SK-N-SH (cell line): Measurements from ENCODE around the gene NTPCR. TPM values are rescaled to one million over a fixed set of nuclear protein-coding genes. Genes with fewer than 3 reads are reported as not detected.

Experiments used
- CTCF ChIA-PET: fragments of 300-600, 350-600 bp; formaldehyde crosslinking; extraction: SDS; loops from one replicate; lab custom pipeline; 2021; lab: Yijun Ruan, JAX
- POLR2A ChIA-PET: fragments of 350-600 bp; sonication (Branson Sonifier 250); formaldehyde crosslinking; extraction: SDS; loops from one replicate; lab custom pipeline; 2020; ENCODE audit warnings: antibody characterized with exemption, inconsistent platforms; lab: Yijun Ruan, JAX
- DNase-seq: peaks from one replicate; pipeline ENCODE4 v3.0.0; 2012
- H2AFZ ChIP-seq: fragments of 200-600 bp; sonication (generic); 2 replicates; pipeline ENCODE4 v1.8.1; 2016; ENCODE audit warnings: antibody characterized with exemption, mild to moderate bottlenecking, low read depth
- H3F3A ChIP-seq: fragments of 200-600 bp; sonication (generic); replicated peaks from 2 replicates; pipeline ENCODE3; 2016; ENCODE audit warnings: antibody characterized with exemption, mild to moderate bottlenecking; ENCODE audit not compliant: insufficient read depth
- H3K27ac ChIP-seq, 2 experiments: fragments of 200-500 bp in 1 of 2; fragments of 200-600 bp in 1 of 2; sonication (Bioruptor generic) in 1 of 2; sonication (generic), shearing (Covaris generic) in 1 of 2; 2 replicates each; pipeline versions ENCODE4 v1.5.1 to v1.6.1; 2014 to 2016; ENCODE audit warnings: low read depth in 2 of 2, inconsistent platforms in 1 of 2, low read length in 1 of 2, mild to moderate bottlenecking in 1 of 2, mixed read lengths in 1 of 2
- H3K27me3 ChIP-seq: fragments of 200-600 bp; sonication (generic), shearing (Covaris generic); 2 replicates; pipeline ENCODE4 v1.6.1; 2016; ENCODE audit warnings: mixed run types; ENCODE audit not compliant: insufficient read depth
- H3K36me3 ChIP-seq, 2 experiments: fragments of 200-500 bp in 1 of 2; fragments of 200-600 bp in 1 of 2; sonication (Bioruptor generic) in 1 of 2; sonication (generic) in 1 of 2; replicated peaks in 1 of 2; 2 replicates each; pipeline versions ENCODE3 to v1.5.1; 2014 to 2016; ENCODE audit warnings: low read length in 1 of 2, mild to moderate bottlenecking in 1 of 2; ENCODE audit not compliant: insufficient read depth in 2 of 2, control insufficient read depth in 1 of 2
- H3K4me1 ChIP-seq, 2 experiments: fragments of 200-500 bp in 1 of 2; fragments of 200-600 bp in 1 of 2; sonication (Bioruptor generic) in 1 of 2; sonication (generic), shearing (Covaris generic) in 1 of 2; 2 replicates each; pipeline versions ENCODE4 v1.5.1 to v1.6.1; 2014 to 2016; ENCODE audit warnings: low read depth in 1 of 2, low read length in 1 of 2, mixed run types in 1 of 2; ENCODE audit not compliant: insufficient read depth in 2 of 2, control insufficient read depth in 1 of 2
- H3K4me2 ChIP-seq: fragments of 200-600 bp; sonication (generic), shearing (Covaris generic); 2 replicates; pipeline ENCODE4 v1.6.1; 2017; ENCODE audit warnings: mixed run types
- H3K4me3 ChIP-seq, 2 experiments: fragments of 200-500 bp in 1 of 2; fragments of 200-600 bp in 1 of 2; sonication (Bioruptor generic) in 1 of 2; sonication (generic), shearing (Covaris generic) in 1 of 2; 2 replicates each; pipeline versions ENCODE4 v1.5.1 to v1.8.1; 2014 to 2016; ENCODE audit warnings: low read depth in 2 of 2, inconsistent platforms in 1 of 2, low read length in 1 of 2, mild to moderate bottlenecking in 1 of 2, mixed read lengths in 1 of 2, moderate library complexity in 1 of 2
- H3K79me2 ChIP-seq: fragments of 200-600 bp; sonication (generic); 2 replicates; pipeline ENCODE4 v1.8.1; 2017; ENCODE audit warnings: mild to moderate bottlenecking; ENCODE audit not compliant: insufficient read depth
- H3K9ac ChIP-seq: fragments of 200-600 bp; sonication (generic); 2 replicates; pipeline ENCODE4 v1.6.1; 2017; ENCODE audit warnings: mixed run types
- H3K9me2 ChIP-seq: fragments of 200-600 bp; sonication (generic); 2 replicates; pipeline ENCODE4 v1.6.1; 2017; ENCODE audit warnings: mixed run types
- H3K9me3 ChIP-seq: fragments of 200-600 bp; sonication (generic); 2 replicates; pipeline ENCODE4 v1.6.1; 2017; ENCODE audit warnings: mixed run types, mild to moderate bottlenecking, moderate library complexity
- H4K20me1 ChIP-seq: fragments of 200-600 bp; sonication (generic); 2 replicates; pipeline ENCODE4 v1.6.1; 2017; ENCODE audit warnings: mild to moderate bottlenecking, mixed run types; ENCODE audit not compliant: insufficient read depth
- EZH2phosphoT487 ChIP-seq: fragments of 200-600 bp; sonication (generic); IDR thresholded peaks from 2 replicates; pipeline ENCODE4 v1.6.1; 2017; ENCODE audit warnings: low read depth, mixed run types, mild to moderate bottlenecking, antibody characterized with exemption, moderate library complexity, borderline replicate concordance
- FOSL2 ChIP-seq: IDR thresholded peaks from 2 replicates; pipeline ENCODE4 v1.4.0; 2012; ENCODE audit warnings: low read depth, mild to moderate bottlenecking, moderate library complexity, borderline replicate concordance
- FOXM1 ChIP-seq: IDR thresholded peaks from 2 replicates; pipeline ENCODE4 v1.4.0; 2012; ENCODE audit warnings: low read depth, mild to moderate bottlenecking
- NFIC ChIP-seq: IDR thresholded peaks from 2 replicates; pipeline ENCODE4 v1.4.0; 2012; ENCODE audit warnings: borderline replicate concordance
- POLR2AphosphoS5 ChIP-seq: IDR thresholded peaks from 2 replicates; pipeline ENCODE4 v1.6.1; 2012; ENCODE audit warnings: low read depth, low read length
- RAD21 ChIP-seq: IDR thresholded peaks from 2 replicates; pipeline ENCODE4 v1.6.1; 2012; ENCODE audit warnings: mild to moderate bottlenecking, low read length
- RCOR1 ChIP-seq: fragments of 150-350 bp; IDR thresholded peaks from 2 replicates; pipeline ENCODE4 v1.6.1; 2017; ENCODE audit warnings: antibody characterized with exemption, low read length
- RFX5 ChIP-seq: IDR thresholded peaks from 2 replicates; pipeline ENCODE4 v1.6.1; 2012; ENCODE audit warnings: mild to moderate bottlenecking, improper control_type of control experiment, low read length
- RXRA ChIP-seq: IDR thresholded peaks from 2 replicates; pipeline ENCODE4 v1.4.0; 2012; ENCODE audit warnings: low read depth, mild to moderate bottlenecking, borderline replicate concordance
- SIN3A ChIP-seq: IDR thresholded peaks from 2 replicates; pipeline ENCODE4 v1.6.1; 2012; ENCODE audit warnings: low read depth, mild to moderate bottlenecking, low read length, moderate library complexity, borderline replicate concordance
- TCF12 ChIP-seq: IDR thresholded peaks from 2 replicates; pipeline ENCODE4 v1.4.0; 2012
- TEAD4 ChIP-seq: IDR thresholded peaks from 2 replicates; pipeline ENCODE4 v1.4.0; 2012; ENCODE audit warnings: mild to moderate bottlenecking, borderline replicate concordance; ENCODE audit not compliant: insufficient read depth
- WGBS: methylation state at CpG from one replicate; pipeline ENCODE4 v1.1.6; 2017; ENCODE audit warnings: low lambda C conversion rate; 5-methylcytosine and 5-hydroxymethylcytosine counted together
- polyA plus RNA-seq, 3 experiments: library from polyadenylated mRNA; depleted of rRNA; stranded (reverse); fragments of >200 nt; gene quantifications; 2 replicates each; pipeline ENCODE4 v1.2.3, GENCODE V29; 2012
- TF ChIP-seq, protein P1 (sequence below): IDR thresholded peaks from 2 replicates; pipeline ENCODE4; 2012
- TF ChIP-seq, protein P2 (sequence below): fragments of 150-350 bp; IDR thresholded peaks from 2 replicates; pipeline ENCODE4 v1.6.1; 2016; ENCODE audit warnings: mild to moderate bottlenecking, low read depth, low read length
- TF ChIP-seq, protein P3 (sequence below): IDR thresholded peaks from 2 replicates; pipeline ENCODE4 v1.6.1; 2012; ENCODE audit warnings: mild to moderate bottlenecking, low read depth, low read length, moderate library complexity
- TF ChIP-seq, protein P4 (sequence below): IDR thresholded peaks from 2 replicates; pipeline ENCODE4 v1.4.0; 2012; ENCODE audit warnings: low read depth, borderline replicate concordance

The NTPCR gene
- polyA plus RNA-seq, 1 of the 3 experiments (the other 2 are of a cell fraction): 20.8 TPM

DNA sequence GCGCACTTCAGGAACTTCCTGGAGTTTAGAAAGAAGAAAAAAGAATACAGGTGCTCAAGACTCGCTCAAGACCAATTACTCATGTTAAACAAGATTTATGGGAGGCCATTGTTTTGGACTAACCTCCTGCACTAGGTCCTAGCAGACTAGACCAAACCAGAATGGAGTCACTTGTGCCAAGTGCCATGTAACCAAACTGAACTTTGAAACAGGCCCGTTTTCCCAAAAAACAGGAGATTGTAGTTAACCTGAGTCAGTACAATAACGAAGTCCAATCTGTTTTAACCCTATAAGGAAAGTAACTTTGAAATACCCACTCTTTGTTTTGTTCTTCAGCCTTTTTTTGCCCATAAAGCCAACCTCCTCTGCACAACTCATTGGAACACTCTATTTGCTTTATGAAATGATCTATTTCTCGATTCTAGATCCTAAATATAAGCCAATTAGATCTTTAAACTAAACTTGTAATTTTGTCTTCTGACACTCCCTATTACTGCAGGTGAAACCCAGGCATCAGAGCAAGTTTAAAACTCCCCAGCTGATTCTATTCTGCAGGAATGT is 695 bp upstream of the NTPCR start:
- WGBS: 84% methylated on average over 5 of the region's 5 CpGs
- TF ChIP-seq SIN3A (no peak), RFX5 (no peak)
- H2AFZ ChIP-seq: peak overlapping the region; percentile 95
- peak overlapping the region; percentile 83 for H3K4me2 ChIP-seq
- CTCF ChIA-PET: no interaction called here
- peak overlapping the region; percentile 67 for H3K9ac ChIP-seq
- no peaks in the 10 kb centered on the region for H3K27me3 ChIP-seq
- H3K9me3 ChIP-seq: no peaks in the 10 kb centered on the region
- H4K20me1 ChIP-seq: no peaks in the 10 kb centered on the region
- H3K79me2 ChIP-seq: 0 out of 2 replicates have a peak, but pooled peaks cover 4% of the 10 kb centered on the region
- H3K4me3 ChIP-seq: peak overlapping the region; percentile 81 to 87
- POLR2A ChIA-PET: no interaction called here
- DNase-seq: no peak
- peaks cover 0 to 20% of the 10 kb centered on the region in 2 experiments; a peak in 3 of 4 replicates for H3K4me1 ChIP-seq
- peaks cover 0 to 2% of the 10 kb centered on the region in 2 experiments for H3K36me3 ChIP-seq
- H3K27ac ChIP-seq: peak overlapping the region; percentile 70 to 96
- no peaks in the 10 kb centered on the region for H3F3A ChIP-seq
- no peaks in the 10 kb centered on the region for H3K9me2 ChIP-seq

DNA sequence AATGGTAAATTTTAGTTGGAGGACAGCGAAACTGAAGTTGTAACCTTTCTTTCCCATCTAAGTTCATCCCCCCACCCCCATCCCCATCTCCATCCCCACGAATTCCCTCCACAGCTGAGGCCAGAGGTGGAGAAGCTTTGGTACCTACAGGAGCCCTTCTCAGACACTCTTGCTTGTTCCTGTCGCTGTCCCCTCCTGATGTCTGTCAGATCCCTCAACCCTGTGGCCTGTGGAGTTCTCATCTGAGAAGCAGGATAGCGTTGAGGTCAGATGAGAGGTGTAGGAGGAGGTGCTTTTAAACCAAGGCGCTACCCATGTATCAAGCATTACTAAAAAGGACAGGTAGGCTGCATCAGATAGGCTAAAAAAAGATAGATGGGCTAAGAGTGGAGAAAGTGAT is 769 bp downstream of the NTPCR start:
- peak overlapping the region; percentile 67 for H3K9ac ChIP-seq

More for the DNA sequence above, 769 bp downstream of the NTPCR start:
- H3K4me2 ChIP-seq: peak overlapping the region; percentile 83
- POLR2A ChIA-PET: no interaction called here
- no peaks in the 10 kb centered on the region for H4K20me1 ChIP-seq
- peak overlapping the region; percentile 95 for H2AFZ ChIP-seq
- H3K9me3 ChIP-seq: no peaks in the 10 kb centered on the region
- H3K27me3 ChIP-seq: no peaks in the 10 kb centered on the region
- H3K36me3 ChIP-seq: peaks cover 0 to 3% of the 10 kb centered on the region in 2 experiments
- DNase-seq: peak; percentile 27
- peaks cover 0 to 20% of the 10 kb centered on the region in 2 experiments; a peak in 3 of 4 replicates for H3K4me1 ChIP-seq
- H3K79me2 ChIP-seq: peaks cover 4% of the 10 kb centered on the region; the same call in 1 of the 2 replicates
- TF ChIP-seq RXRA (no peak), NFIC (no peak), FOXM1 (no peak), RAD21 (no peak), FOSL2 (no peak), SIN3A (0 out of 2 replicates have a peak, but pooled peaks have one; percentile 36), TEAD4 (no peak), RCOR1 (no peak), TCF12 (no peak), POLR2AphosphoS5 (no peak), EZH2phosphoT487 (no peak)
- TF ChIP-seq, protein P1, sequence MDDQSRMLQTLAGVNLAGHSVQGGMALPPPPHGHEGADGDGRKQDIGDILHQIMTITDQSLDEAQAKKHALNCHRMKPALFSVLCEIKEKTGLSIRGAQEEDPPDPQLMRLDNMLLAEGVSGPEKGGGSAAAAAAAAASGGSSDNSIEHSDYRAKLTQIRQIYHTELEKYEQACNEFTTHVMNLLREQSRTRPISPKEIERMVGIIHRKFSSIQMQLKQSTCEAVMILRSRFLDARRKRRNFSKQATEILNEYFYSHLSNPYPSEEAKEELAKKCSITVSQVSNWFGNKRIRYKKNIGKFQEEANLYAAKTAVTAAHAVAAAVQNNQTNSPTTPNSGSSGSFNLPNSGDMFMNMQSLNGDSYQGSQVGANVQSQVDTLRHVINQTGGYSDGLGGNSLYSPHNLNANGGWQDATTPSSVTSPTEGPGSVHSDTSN: no peak
- TF ChIP-seq, protein P2, sequence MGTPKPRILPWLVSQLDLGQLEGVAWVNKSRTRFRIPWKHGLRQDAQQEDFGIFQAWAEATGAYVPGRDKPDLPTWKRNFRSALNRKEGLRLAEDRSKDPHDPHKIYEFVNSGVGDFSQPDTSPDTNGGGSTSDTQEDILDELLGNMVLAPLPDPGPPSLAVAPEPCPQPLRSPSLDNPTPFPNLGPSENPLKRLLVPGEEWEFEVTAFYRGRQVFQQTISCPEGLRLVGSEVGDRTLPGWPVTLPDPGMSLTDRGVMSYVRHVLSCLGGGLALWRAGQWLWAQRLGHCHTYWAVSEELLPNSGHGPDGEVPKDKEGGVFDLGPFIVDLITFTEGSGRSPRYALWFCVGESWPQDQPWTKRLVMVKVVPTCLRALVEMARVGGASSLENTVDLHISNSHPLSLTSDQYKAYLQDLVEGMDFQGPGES: no peak
- TF ChIP-seq, protein P3, sequence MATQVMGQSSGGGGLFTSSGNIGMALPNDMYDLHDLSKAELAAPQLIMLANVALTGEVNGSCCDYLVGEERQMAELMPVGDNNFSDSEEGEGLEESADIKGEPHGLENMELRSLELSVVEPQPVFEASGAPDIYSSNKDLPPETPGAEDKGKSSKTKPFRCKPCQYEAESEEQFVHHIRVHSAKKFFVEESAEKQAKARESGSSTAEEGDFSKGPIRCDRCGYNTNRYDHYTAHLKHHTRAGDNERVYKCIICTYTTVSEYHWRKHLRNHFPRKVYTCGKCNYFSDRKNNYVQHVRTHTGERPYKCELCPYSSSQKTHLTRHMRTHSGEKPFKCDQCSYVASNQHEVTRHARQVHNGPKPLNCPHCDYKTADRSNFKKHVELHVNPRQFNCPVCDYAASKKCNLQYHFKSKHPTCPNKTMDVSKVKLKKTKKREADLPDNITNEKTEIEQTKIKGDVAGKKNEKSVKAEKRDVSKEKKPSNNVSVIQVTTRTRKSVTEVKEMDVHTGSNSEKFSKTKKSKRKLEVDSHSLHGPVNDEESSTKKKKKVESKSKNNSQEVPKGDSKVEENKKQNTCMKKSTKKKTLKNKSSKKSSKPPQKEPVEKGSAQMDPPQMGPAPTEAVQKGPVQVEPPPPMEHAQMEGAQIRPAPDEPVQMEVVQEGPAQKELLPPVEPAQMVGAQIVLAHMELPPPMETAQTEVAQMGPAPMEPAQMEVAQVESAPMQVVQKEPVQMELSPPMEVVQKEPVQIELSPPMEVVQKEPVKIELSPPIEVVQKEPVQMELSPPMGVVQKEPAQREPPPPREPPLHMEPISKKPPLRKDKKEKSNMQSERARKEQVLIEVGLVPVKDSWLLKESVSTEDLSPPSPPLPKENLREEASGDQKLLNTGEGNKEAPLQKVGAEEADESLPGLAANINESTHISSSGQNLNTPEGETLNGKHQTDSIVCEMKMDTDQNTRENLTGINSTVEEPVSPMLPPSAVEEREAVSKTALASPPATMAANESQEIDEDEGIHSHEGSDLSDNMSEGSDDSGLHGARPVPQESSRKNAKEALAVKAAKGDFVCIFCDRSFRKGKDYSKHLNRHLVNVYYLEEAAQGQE: peak; percentile 88
- TF ChIP-seq, protein P4, sequence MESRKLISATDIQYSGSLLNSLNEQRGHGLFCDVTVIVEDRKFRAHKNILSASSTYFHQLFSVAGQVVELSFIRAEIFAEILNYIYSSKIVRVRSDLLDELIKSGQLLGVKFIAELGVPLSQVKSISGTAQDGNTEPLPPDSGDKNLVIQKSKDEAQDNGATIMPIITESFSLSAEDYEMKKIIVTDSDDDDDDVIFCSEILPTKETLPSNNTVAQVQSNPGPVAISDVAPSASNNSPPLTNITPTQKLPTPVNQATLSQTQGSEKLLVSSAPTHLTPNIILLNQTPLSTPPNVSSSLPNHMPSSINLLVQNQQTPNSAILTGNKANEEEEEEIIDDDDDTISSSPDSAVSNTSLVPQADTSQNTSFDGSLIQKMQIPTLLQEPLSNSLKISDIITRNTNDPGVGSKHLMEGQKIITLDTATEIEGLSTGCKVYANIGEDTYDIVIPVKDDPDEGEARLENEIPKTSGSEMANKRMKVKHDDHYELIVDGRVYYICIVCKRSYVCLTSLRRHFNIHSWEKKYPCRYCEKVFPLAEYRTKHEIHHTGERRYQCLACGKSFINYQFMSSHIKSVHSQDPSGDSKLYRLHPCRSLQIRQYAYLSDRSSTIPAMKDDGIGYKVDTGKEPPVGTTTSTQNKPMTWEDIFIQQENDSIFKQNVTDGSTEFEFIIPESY: no peak
- H3K9me2 ChIP-seq: no peaks in the 10 kb centered on the region
- peak overlapping the region; percentile 81 to 87 for H3K4me3 ChIP-seq
- no peaks in the 10 kb centered on the region for H3F3A ChIP-seq
- H3K27ac ChIP-seq: peak overlapping the region in 1 of 2 experiments; percentile 96; a peak in 1 of 4 replicates
- 30% methylated on average over 5 of the region's 5 CpGs for WGBS
- CTCF ChIA-PET: interaction anchor here (3.5 kb wide), 1 partner anchor 28 kb away, joined by 15 read pairs; no protein-coding TSS in a partner anchor
